Activated naive CD8-positive, alpha-beta T cell (primary cell): ENCODE results near the gene BRF1.

ENCODE experiments used
- H3K27ac Mint-ChIP-seq: one replicate; pipeline ENCODE4 v1.8.0; 2021; ENCODE audit warnings: mixed read lengths
- H3K27me3 Mint-ChIP-seq: one replicate; pipeline ENCODE4 v1.8.0; 2021; ENCODE audit warnings: mixed read lengths
- H3K36me3 Mint-ChIP-seq: one replicate; pipeline ENCODE4 v1.8.0; 2021; ENCODE audit warnings: mixed read lengths
- H3K4me1 Mint-ChIP-seq: one replicate; pipeline ENCODE4 v1.8.0; 2021; ENCODE audit warnings: low read depth, mixed read lengths
- H3K4me3 Mint-ChIP-seq: one replicate; pipeline ENCODE4 v1.8.0; 2021; ENCODE audit warnings: mild to moderate bottlenecking, mixed read lengths
- H3K9me3 Mint-ChIP-seq: one replicate; pipeline ENCODE4 v1.8.0; 2021; ENCODE audit warnings: low read depth, mixed read lengths

BRF1 gene

GRCh38 chr14:105195522-105196264 lies 105.1 kb downstream of the BRF1 start:
- Mint-ChIP-seq H3K27me3 (peaks cover 10% of the 10 kb centered on the region), H3K4me3 (peak overlapping the region; percentile 49), H3K4me1 (peaks cover 22% of the 10 kb centered on the region), H3K9me3 (no peaks in the 10 kb centered on the region), H3K27ac (no peak overlapping the region), H3K36me3 (no peaks in the 10 kb centered on the region)

GRCh38 chr14:105195051-105195450 lies 105.8 kb downstream of the BRF1 start:
- Mint-ChIP-seq H3K9me3 (no peaks in the 10 kb centered on the region), H3K27me3 (peaks cover 10% of the 10 kb centered on the region), H3K27ac (no peak overlapping the region), H3K4me1 (peaks cover 22% of the 10 kb centered on the region), H3K4me3 (no peak overlapping the region), H3K36me3 (no peaks in the 10 kb centered on the region)

GRCh38 chr14:105193916-105194782 lies 106.7 kb downstream of the BRF1 start:
- Mint-ChIP-seq H3K9me3 (no peaks in the 10 kb centered on the region), H3K27ac (no peak overlapping the region), H3K36me3 (no peaks in the 10 kb centered on the region), H3K4me1 (peaks cover 22% of the 10 kb centered on the region), H3K27me3 (peaks cover 10% of the 10 kb centered on the region), H3K4me3 (peak overlapping the region; percentile 54)

GRCh38 chr14:105192866-105193731 lies 107.7 kb downstream of the BRF1 start:
- no peak overlapping the region for H3K27ac Mint-ChIP-seq
- H3K4me1 Mint-ChIP-seq, result peaks cover 22% of the 10 kb centered on the region
- H3K36me3 Mint-ChIP-seq, result no peaks in the 10 kb centered on the region
- no peaks in the 10 kb centered on the region for H3K9me3 Mint-ChIP-seq
- peak overlapping the region; percentile 52 for H3K4me3 Mint-ChIP-seq
- peaks cover 6% of the 10 kb centered on the region for H3K27me3 Mint-ChIP-seq

GRCh38 chr14:105187935-105188524 lies 112.8 kb downstream of the BRF1 start:
- peaks cover 1% of the 10 kb centered on the region for H3K4me1 Mint-ChIP-seq
- H3K9me3 Mint-ChIP-seq, result no peaks in the 10 kb centered on the region
- no peak overlapping the region for H3K4me3 Mint-ChIP-seq
- no peak overlapping the region for H3K27ac Mint-ChIP-seq
- no peaks in the 10 kb centered on the region for H3K27me3 Mint-ChIP-seq
- H3K36me3 Mint-ChIP-seq, result no peaks in the 10 kb centered on the region

GRCh38 chr14:105187116-105187515 lies 113.7 kb downstream of the BRF1 start:
- no peak overlapping the region for H3K4me3 Mint-ChIP-seq
- H3K9me3 Mint-ChIP-seq, result no peaks in the 10 kb centered on the region
- H3K27ac Mint-ChIP-seq, result no peak overlapping the region
- H3K4me1 Mint-ChIP-seq, result peaks cover 4% of the 10 kb centered on the region
- no peaks in the 10 kb centered on the region for H3K27me3 Mint-ChIP-seq
- H3K36me3 Mint-ChIP-seq, result no peaks in the 10 kb centered on the region

GRCh38 chr14:105185973-105186372 lies 114.8 kb downstream of the BRF1 start:
- Mint-ChIP-seq H3K4me1 (peaks cover 6% of the 10 kb centered on the region), H3K27me3 (no peaks in the 10 kb centered on the region)

GRCh38 chr14:105185001-105185400 lies 115.8 kb downstream of the BRF1 start:
- Mint-ChIP-seq H3K4me1 (peaks cover 10% of the 10 kb centered on the region), H3K9me3 (no peaks in the 10 kb centered on the region), H3K27ac (no peak overlapping the region), H3K36me3 (no peaks in the 10 kb centered on the region), H3K27me3 (no peaks in the 10 kb centered on the region), H3K4me3 (no peak overlapping the region)

More at GRCh38 chr14:105185973-105186372, 114.8 kb downstream of the BRF1 start:
- Mint-ChIP-seq H3K36me3 (no peaks in the 10 kb centered on the region), H3K27ac (no peak overlapping the region), H3K4me3 (no peak overlapping the region), H3K9me3 (no peaks in the 10 kb centered on the region)

GRCh38 chr14:105184461-105184860 lies 116.3 kb downstream of the BRF1 start:
- Mint-ChIP-seq H3K27me3 (no peaks in the 10 kb centered on the region), H3K36me3 (no peaks in the 10 kb centered on the region), H3K4me3 (no peak overlapping the region), H3K9me3 (no peaks in the 10 kb centered on the region), H3K27ac (no peak overlapping the region), H3K4me1 (peaks cover 10% of the 10 kb centered on the region)

GRCh38 chr14:105182296-105183020 lies 118.3 kb downstream of the BRF1 start:
- H3K36me3 Mint-ChIP-seq, result no peaks in the 10 kb centered on the region
- H3K9me3 Mint-ChIP-seq, result no peaks in the 10 kb centered on the region
- peaks cover 10% of the 10 kb centered on the region for H3K4me1 Mint-ChIP-seq
- H3K27ac Mint-ChIP-seq, result no peak overlapping the region
- H3K4me3 Mint-ChIP-seq, result peak overlapping the region; percentile 65
- no peaks in the 10 kb centered on the region for H3K27me3 Mint-ChIP-seq

- H3K4me3 Mint-ChIP-seq, result peak overlapping the region; percentile 65
- H3K36me3 Mint-ChIP-seq, result no peaks in the 10 kb centered on the region
- H3K27ac Mint-ChIP-seq, result no peak overlapping the region
- no peaks in the 10 kb centered on the region for H3K9me3 Mint-ChIP-seq
- H3K4me1 Mint-ChIP-seq, result peaks cover 10% of the 10 kb centered on the region
- H3K27me3 Mint-ChIP-seq, result no peaks in the 10 kb centered on the region
These were observed 119.1 kb downstream of the BRF1 start for GRCh38 chr14:105181549-105182295.

GRCh38 chr14:105180592-105181548 lies 119.9 kb downstream of the BRF1 start, which contains the start of gene NUDT14:
Gene NUDT14 (minus strand): TSS chr14:105181312. CDS start chr14:105181209, 103 bp downstream.
- no peak within 1 kb of the TSS for H3K27ac Mint-ChIP-seq

More at GRCh38 chr14:105180592-105181548, 119.9 kb downstream of the BRF1 start, which contains the start of gene NUDT14:
- Mint-ChIP-seq H3K36me3 (no peaks in the 10 kb centered on the region), H3K27me3 (no peaks in the 10 kb centered on the region), H3K4me3 (peak within 1 kb of the TSS; percentile 69), H3K9me3 (no peaks in the 10 kb centered on the region), H3K4me1 (peaks cover 10% of the 10 kb centered on the region)
